HL-60 (cell line): Measurements from ENCODE around the gene PTPRU.

Experiments
- GABPA ChIP-seq: IDR thresholded peaks from 2 replicates; pipeline ENCODE4 v1.6.1; 2012; ENCODE audit warnings: low read depth
- TF ChIP-seq, protein P1 (sequence below): IDR thresholded peaks from one replicate; pipeline ENCODE4 v1.5.1; 2011; ENCODE audit warnings: low read length, control low read depth, inconsistent platforms; ENCODE audit not compliant: insufficient read depth

GRCh38 chr1:29360768-29361167 is 124.4 kb downstream of the PTPRU start:
- TF ChIP-seq GABPA, result no peak
- TF ChIP-seq, protein P1, sequence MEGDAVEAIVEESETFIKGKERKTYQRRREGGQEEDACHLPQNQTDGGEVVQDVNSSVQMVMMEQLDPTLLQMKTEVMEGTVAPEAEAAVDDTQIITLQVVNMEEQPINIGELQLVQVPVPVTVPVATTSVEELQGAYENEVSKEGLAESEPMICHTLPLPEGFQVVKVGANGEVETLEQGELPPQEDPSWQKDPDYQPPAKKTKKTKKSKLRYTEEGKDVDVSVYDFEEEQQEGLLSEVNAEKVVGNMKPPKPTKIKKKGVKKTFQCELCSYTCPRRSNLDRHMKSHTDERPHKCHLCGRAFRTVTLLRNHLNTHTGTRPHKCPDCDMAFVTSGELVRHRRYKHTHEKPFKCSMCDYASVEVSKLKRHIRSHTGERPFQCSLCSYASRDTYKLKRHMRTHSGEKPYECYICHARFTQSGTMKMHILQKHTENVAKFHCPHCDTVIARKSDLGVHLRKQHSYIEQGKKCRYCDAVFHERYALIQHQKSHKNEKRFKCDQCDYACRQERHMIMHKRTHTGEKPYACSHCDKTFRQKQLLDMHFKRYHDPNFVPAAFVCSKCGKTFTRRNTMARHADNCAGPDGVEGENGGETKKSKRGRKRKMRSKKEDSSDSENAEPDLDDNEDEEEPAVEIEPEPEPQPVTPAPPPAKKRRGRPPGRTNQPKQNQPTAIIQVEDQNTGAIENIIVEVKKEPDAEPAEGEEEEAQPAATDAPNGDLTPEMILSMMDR, result no peak
